GM19452 (cell line): Measurements from ENCODE around the gene MRGPRX1.
"Not testable (repeated sequence)": the region's sequence is repeated elsewhere in the genome, so short reads cannot be mapped to it uniquely, and the experiment has no call there.

Experiments
- ATAC-seq: cut with Tn5 transposase; IDR thresholded peaks from one replicate; pipeline ENCODE4 v1.9.1; 2021; ENCODE audit not compliant: unreplicated experiment

MRGPRX1 gene

DNA sequence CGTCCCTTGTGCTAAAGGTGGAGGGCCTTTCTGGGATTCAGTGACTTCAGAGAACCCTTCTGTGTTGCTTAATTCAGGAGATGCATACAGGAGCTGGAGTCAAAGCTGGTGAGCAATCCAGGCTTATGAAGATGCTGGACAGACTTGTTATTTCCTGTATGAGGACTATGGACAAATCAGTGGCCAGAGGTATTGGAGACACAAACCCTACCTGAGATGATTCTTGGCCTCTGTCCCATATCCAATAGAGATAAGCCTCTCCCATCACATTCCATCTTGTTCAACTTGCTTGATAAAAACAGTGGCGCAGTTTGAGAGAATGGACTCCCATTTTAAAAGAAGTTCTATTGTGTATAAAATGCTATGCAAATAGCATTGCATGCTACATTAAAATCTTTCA, at the start of gene MRGPRX1:
Gene MRGPRX1, minus strand, starts transcription at position 101 of the 400 bp plus-strand sequence. CDS start 4,630 bp downstream, outside the sequence.
- no peak for ATAC-seq

GRCh38 chr11:18987454-18988231, 48.4 kb upstream of the MRGPRX1 start:
- no peak for ATAC-seq

GRCh38 chr11:18986744-18987143, 47.5 kb upstream of the MRGPRX1 start:
- ATAC-seq: no peak

GRCh38 chr11:18981897-18982296, 42.7 kb upstream of the MRGPRX1 start:
- no peak for ATAC-seq

DNA sequence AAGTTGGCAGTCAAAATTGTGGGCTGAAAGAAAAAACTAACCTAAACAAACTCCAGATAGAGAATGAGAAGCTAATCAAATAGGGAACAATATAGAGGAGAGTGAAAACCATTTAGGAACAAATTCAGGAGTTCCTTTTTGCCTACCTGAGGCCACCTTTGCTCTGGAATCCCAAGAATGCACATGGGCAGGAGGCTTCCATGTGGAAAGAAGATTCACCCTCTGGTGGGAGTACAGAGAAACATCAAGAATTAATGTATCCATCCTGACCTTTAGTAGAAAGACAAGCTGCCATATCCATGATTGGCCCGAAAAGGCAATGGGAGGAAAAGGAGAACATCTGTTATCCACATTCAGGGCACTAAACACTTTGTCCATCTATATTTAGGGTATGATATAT, 35.0 kb upstream of the MRGPRX1 start:
- ATAC-seq: no peak

- ATAC-seq: no peak
Observed at GRCh38 chr11:18972336-18972735, 33.1 kb upstream of the MRGPRX1 start.

DNA sequence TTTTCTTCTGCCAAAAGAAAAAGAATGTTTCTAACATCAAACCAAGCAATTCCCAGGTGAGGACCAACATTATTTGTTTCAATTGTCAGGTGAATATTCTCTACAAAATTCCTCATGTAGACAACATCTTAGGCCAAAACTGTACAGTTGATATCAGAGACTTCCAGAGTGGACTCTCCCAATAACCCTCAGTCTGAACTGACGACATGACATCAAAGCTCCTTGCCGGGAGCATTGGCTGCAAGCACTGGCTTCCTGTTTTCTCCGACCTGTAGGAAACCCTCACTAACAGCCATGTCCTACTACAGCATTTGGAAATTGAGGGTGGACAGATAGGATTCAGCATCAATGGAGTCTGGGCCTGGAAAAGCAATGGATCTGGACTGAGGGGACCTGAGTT, 30.5 kb upstream of the MRGPRX1 start:
- ATAC-seq: no peak

DNA sequence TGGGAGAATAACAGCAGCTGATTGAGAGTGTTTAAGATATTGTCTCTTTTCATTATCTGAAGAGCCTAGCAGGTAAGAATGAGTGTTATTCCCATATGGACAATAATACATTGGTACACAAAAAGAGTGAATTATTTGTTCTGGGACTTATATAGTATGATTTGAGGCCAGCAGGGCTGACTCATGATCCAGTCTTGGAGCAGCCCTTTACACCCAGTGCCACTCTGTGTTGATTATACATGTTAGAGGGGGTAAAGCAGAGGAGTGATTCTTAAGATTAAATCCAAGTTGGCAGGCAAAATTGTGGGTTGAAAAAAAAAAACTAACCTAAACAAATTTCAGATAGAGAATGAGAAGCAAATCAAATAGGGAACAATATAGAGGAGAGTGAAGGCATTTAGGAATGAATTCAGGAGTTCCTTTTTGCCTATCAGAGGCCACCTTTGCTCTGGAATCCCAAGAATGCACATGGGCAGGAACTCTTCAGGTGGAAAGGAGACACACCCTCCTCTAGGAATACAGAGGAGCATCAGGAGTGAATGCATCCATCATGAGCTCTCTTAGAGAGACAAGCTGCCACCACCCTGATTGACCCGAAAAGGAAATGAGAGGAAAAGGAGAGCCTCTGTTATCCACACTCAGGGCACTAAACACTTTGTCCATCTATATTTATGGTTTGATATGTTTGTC, 19.2 kb upstream of the MRGPRX1 start:
- no peak for ATAC-seq

- no peak for ATAC-seq
Observed at GRCh38 chr11:18956630-18957029, 17.4 kb upstream of the MRGPRX1 start.

GRCh38 chr11:18936002-18936673, 3.1 kb downstream of the MRGPRX1 start:
- no peak for ATAC-seq

- ATAC-seq: no peak
Observed at GRCh38 chr11:18934195-18934814, 4.9 kb downstream of the MRGPRX1 start.

DNA sequence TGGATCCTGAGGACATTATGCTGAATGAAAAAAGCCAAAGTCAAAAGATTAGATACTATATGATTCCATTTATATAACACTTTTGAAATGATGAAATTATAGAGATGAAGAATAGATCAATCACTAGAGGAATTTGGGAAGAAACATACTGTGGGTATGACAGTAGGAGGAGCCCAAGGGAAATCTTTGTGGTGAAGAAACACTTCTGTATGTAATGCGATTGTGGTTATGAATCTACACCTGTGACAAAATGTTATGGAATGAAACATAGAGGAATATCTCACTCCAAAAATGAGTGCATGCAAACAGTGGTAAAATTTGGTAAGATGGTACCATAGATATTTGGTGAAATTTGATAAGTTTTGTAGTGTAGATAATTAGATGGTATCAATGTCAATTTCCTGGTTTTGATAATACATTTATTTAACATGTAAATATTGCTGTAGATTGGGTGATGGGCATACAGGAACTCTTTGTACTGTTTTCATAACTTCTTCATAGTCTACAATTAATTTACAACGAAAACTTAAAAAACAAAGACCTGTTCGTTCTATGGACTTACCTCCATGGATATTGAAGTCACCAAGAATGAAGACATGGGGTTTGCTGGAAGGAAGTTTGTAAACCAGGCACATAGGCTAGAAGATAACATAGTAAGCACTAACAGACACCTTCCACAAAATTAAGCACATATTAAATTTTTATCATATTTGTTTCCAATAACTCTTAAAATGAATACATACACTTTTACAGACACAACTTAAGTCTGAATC, 11.5 kb downstream of the MRGPRX1 start:
- ATAC-seq: no peak

DNA sequence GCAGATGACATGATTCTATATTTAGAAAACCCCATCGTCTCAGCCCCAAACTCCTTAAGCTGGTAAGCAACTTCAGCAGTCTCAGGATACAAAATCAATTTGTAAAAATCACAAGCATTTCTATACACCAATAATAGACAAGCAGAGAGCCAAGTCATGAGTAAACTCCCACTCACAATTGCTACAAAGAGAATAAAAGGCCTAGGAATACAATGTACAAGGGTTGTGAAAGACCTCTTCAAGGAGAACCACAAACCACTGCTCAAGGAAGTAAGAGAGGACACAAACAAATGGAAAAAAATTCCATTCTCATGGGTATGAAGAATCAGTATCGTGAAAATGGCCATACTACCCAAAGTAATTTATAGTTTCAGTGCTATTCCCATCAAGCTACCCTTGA, 13.8 kb downstream of the MRGPRX1 start:
- ATAC-seq: not testable (repeated sequence)

DNA sequence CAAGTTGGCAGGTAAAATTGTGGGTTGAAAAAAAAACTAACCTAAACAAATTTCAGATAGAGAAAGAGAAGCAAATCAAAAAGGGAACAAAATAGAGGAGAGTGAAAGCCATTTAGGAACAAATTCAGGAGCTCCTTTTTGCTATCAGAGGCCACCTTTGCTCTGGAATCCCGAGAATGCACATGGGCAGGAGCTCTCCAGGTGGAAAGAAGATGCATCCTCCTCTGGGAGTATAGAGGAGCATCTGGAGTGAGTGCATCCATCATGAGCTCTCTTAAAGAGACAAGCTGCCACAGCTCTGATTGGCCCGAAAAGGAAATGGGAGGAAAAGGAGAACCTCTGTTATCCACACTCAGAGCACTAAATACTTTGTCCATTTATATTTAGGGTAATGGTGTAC, 26.3 kb downstream of the MRGPRX1 start:
- ATAC-seq: no peak

- ATAC-seq: no peak
Observed at GRCh38 chr11:18907391-18907790, 31.8 kb downstream of the MRGPRX1 start.

GRCh38 chr11:18900637-18901036, 38.6 kb downstream of the MRGPRX1 start:
- not testable (repeated sequence) for ATAC-seq

GRCh38 chr11:18900151-18900611, 39.0 kb downstream of the MRGPRX1 start:
- not testable (repeated sequence) for ATAC-seq

DNA sequence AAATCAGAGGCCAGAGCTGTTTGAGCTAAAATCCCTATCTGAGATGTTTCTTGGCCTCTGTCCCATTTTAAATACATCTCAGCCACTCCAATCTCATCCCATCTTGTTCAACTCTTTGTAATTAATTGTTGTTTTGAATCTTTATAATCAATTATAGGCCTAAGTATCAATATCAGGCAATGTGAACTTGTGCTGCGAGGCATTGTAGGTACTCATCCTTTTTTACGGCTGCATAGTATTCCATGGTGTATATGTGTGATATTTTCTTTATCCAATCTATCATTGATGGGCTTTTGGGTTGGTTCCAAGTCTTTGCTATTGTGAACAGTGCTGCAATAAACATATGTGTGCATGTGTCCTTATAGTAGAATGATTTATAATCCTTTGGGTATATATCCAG, 47.5 kb downstream of the MRGPRX1 start:
- ATAC-seq: not testable (repeated sequence)

DNA sequence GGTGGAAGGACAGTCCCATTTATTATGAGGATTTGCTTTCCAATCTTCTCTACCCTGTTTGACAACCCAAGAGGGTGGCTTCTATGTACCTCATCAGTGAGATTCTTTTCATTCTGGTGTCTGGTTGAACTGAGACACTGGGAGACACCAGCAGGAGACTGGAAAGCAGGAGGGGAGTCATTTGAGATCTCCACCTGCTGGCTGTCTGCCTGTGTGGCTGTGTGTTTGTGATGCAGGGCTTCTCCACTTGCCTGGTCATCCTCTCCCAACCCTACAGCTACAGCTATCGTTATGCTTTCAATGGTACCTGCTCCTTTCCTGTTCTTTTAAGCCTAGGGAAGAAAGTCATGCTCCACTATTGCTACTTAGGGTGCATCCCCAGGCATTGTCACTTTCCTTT, 48.6 kb downstream of the MRGPRX1 start:
- no peak for ATAC-seq
